ENCODE results near the gene RAB42. TPM values are rescaled to one million over a fixed set of nuclear protein-coding genes. Genes with fewer than 3 reads are reported as not detected.

Gene RAB42
- total and polyA plus RNA-seq, 2 of the 8 experiments (the other 6 are each of a cell fraction or from before 2014, with no cell fraction given) = 12.5 to 16.6 TPM

- TF ChIP-seq SIN3A (conservative IDR thresholded peaks at IDR 0.05 in 1 of 2, IDR thresholded peaks at IDR 0.05 in 1 of 2; ENCODE audit: low read depth in 1 of 2, low read length in 2 of 2) (peak; percentile 25 to 77; a peak in 1 of 4 replicates), E2F6 (IDR thresholded peaks at IDR 0.05) (peak; percentile 62; the same call in 1 of the 2 replicates), TAF1 (IDR thresholded peaks at IDR 0.05; ENCODE audit: low read depth, low read length) (peak; percentile 96), RBBP5 (IDR thresholded peaks at IDR 0.05; ENCODE audit: borderline replicate concordance, low read depth, low read length) (peak; percentile 56; the same call in 1 of the 2 replicates), BCL11A (IDR thresholded peaks at IDR 0.05; ENCODE audit: low read depth in 2 of 2, low read length in 2 of 2) (no peak), TAF7 (optimal IDR thresholded peaks at IDR 0.05; ENCODE audit: borderline replicate concordance, low read depth, low read length) (peak; percentile 87), TBP (IDR thresholded peaks at IDR 0.05; ENCODE audit: low read depth, low read length) (peak; percentile 89), CTCF (IDR thresholded peaks at IDR 0.05; ENCODE audit: control extremely low read depth in 1 of 3, insufficient read depth in 1 of 3, low read depth in 1 of 3, low read length in 3 of 3) (peak; percentile 52 to 59 (median 59)), KDM4A (IDR thresholded peaks at IDR 0.05; ENCODE audit: low read depth, low read length, severe bottlenecking) (peak; percentile 95), HDAC2 (IDR thresholded peaks at IDR 0.05; ENCODE audit: borderline replicate concordance in 1 of 2, low read depth in 2 of 2, low read length in 2 of 2) (peak in 1 of 2 experiments; percentile 86; a peak in 1 of 4 replicates), NRF1 (IDR thresholded peaks at IDR 0.05; ENCODE audit: low read depth, low read length) (peak; percentile 77), POLR2A (IDR thresholded peaks at IDR 0.05; ENCODE audit: control extremely low read depth in 1 of 2, low read depth in 2 of 2, low read length in 2 of 2) (peak; percentile 92 to 94), GABPA (IDR thresholded peaks at IDR 0.05; ENCODE audit: borderline replicate concordance, insufficient read depth, low read length) (peak; percentile 96), POLR2AphosphoS5 (IDR thresholded peaks at IDR 0.05; ENCODE audit: low read depth, low read length) (peak; percentile 88), KDM5A (IDR thresholded peaks at IDR 0.05; ENCODE audit: low read length) (0 out of 2 replicates have a peak, but pooled peaks have one; percentile 34), YY1 (IDR thresholded peaks at IDR 0.05; ENCODE audit: low read depth, low read length) (peak; percentile 90), USF2 (IDR thresholded peaks at IDR 0.05; ENCODE audit: low read length) (peak; percentile 77; the same call in 1 of the 2 replicates), RAD21 (IDR thresholded peaks at IDR 0.05 in 1 of 2, conservative IDR thresholded peaks at IDR 0.05 in 1 of 2; ENCODE audit: low read depth in 2 of 2, low read length in 2 of 2) (peak; percentile 58 to 64)
These were observed 51.0 kb downstream of the RAB42 start, which contains the start of gene TAF12 (continued) for GRCh38 chr1:28642847-28643635.
